ENCODE measurements around the gene CLSTN3.

DNA sequence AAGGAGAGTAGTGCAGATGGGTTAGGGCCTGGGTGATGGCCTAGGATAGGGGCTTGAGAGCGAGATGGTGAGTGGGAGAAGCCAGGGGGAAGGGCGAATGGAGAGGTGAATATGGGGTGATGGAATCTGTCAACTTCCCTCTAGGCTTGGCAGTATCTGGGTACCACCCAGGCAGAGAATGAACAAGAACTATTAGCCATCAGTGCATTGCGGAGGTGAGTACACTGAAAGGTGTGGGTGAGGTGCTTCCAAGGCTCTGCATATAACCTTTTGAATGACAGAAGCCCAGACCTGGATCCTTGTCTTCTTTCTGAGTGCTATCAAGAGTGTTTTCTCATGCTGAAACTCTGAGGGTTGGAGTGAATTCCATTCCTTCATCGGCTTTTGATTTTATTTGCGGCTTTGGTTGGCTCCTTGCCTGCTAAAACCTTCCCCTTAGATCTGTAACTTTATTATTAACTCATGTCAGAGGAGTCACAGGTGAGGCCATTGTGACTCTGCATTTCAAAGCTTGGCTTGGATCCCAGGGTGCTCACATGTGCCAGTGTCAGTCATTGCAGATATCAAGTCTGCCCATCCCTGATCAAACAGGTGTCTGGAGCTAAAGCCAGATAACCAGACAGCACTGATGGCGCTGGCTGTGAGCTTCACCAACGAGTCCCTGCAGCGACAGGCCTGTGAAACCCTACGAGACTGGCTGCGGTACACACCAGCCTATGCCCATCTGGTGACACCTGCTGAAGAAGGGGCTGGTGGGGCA is 77.9 kb downstream of the CLSTN3 start:
- TF ChIP-seq CTCF (IDR thresholded peaks at IDR 0.05) (no peak), POLR2A (IDR thresholded peaks at IDR 0.05) (no peak)

All from thyroid gland (tissue), 4 donors.